Gastroesophageal sphincter (tissue), 4 donors: Measurements from ENCODE around the gene SLC13A4. TPM values are rescaled to one million over a fixed set of nuclear protein-coding genes. Genes with fewer than 3 reads are reported as not detected.
A peak's percentile ranks its signal among the peaks of the same experiment; 100 is the strongest.

Experiments used
- ATAC-seq: fragments of 150-250 bp; one replicate; pipeline ENCODE4 v1.9.1; 2016; ENCODE audit warnings: mild to moderate bottlenecking, moderate library complexity
- H3K27ac ChIP-seq, 4 donors: fragments of 200-600 bp; sonication (generic) in 3 of 4; 1 replicate in 3 of 4; 2 replicates in 1 of 4; pipeline ENCODE4 v1.5.1; 2016 to 2019
- H3K27me3 ChIP-seq: fragments of 200-600 bp; sonication (generic); one replicate; pipeline ENCODE4 v1.5.1; 2019
- H3K36me3 ChIP-seq, 2 donors: fragments of 200-600 bp; sonication (generic); one replicate each; pipeline ENCODE4 v1.5.1; 2019; ENCODE audit warnings: control low read depth in 1 of 2
- H3K4me1 ChIP-seq, 3 donors: fragments of 200-600 bp; sonication (generic); 1 replicate in 2 of 3; 2 replicates in 1 of 3; pipeline ENCODE4 v1.5.1; 2016 to 2019; ENCODE audit warnings: control low read depth in 2 of 3
- H3K4me3 ChIP-seq, 2 donors: fragments of 200-600 bp; sonication (generic); one replicate each; pipeline ENCODE4 v1.5.1; 2019; ENCODE audit warnings: mild to moderate bottlenecking in 1 of 2, moderate library complexity in 1 of 2
- H3K9me3 ChIP-seq, 3 donors: fragments of 200-600 bp; sonication (generic); one replicate each; pipeline ENCODE4 v1.5.1; 2017 to 2019; ENCODE audit warnings: control low read depth in 2 of 3
- CTCF ChIP-seq, 4 experiments: fragments of 200-600 bp in 2 of 4; fragments of 450-650 bp in 2 of 4; sonication (generic) in 1 of 4; IDR thresholded peaks; one replicate each; pipeline ENCODE4 v1.5.1; 2017 to 2019; ENCODE audit warnings: antibody characterized with exemption in 4 of 4, mild to moderate bottlenecking in 2 of 4, moderate library complexity in 2 of 4
- EP300 ChIP-seq: sonication (generic); formaldehyde crosslinking; IDR thresholded peaks from one replicate; pipeline ENCODE4 v1.6.1; 2017; ENCODE audit warnings: antibody characterized with exemption, mild to moderate bottlenecking
- POLR2A ChIP-seq, 2 donors: fragments of 450-650 bp; IDR thresholded peaks; one replicate each; pipeline ENCODE4 v1.6.1; 2017; ENCODE audit warnings: antibody characterized with exemption in 2 of 2, mild to moderate bottlenecking in 2 of 2, moderate library complexity in 1 of 2
- POLR2AphosphoS5 ChIP-seq: sonication (generic); formaldehyde crosslinking; IDR thresholded peaks from one replicate; pipeline ENCODE4 v1.6.1; 2017; ENCODE audit warnings: antibody characterized with exemption
- WGBS, 2 donors: methylation state at CpG; one replicate each; pipeline ENCODE4 v1.1.5; 2018; ENCODE audit warnings: low coverage in 1 of 2; 5-methylcytosine and 5-hydroxymethylcytosine counted together
- total RNA-seq, 4 donors: library from RNA; depleted of rRNA; stranded (reverse); fragments of >200 nt; gene quantifications; one replicate each; pipeline ENCODE4 v1.1.0, GENCODE V29; 2016

The SLC13A4 gene
- total RNA-seq, 4 donors from 2014 or later = 0.27 to 1.7 TPM; not detected in 2

- Histone ChIP-seq H3K4me1 (peaks cover 0 to 38% (median 7%) of the 10 kb centered on the region in 3 donors), H3K9me3 (no peaks in the 10 kb centered on the region), H3K27me3 (no peaks in the 10 kb centered on the region), H3K4me3 (peak overlapping the region; percentile 83 to 84), H3K27ac (peak overlapping the region; percentile 32 to 92 (median 88)), H3K36me3 (peaks cover 0 to 6% of the 10 kb centered on the region in 2 donors)
- no peak for ATAC-seq
- TF ChIP-seq POLR2AphosphoS5 (no peak), EP300 (no peak), POLR2A (IDR thresholded peaks at IDR 0.05) (no peak), CTCF (IDR thresholded peaks at IDR 0.05) (no peak)
- WGBS, 2 donors = 48 to 87% methylated on average over 5 to 11 of the region's 14 CpGs
Measured at GRCh38 chr7:135661311-135662122, 66.5 kb downstream of the SLC13A4 start.

GRCh38 chr7:135659159-135659846, 68.7 kb downstream of the SLC13A4 start:
- H3K27ac ChIP-seq = no peak overlapping the region
- H3K27me3 ChIP-seq = no peaks in the 10 kb centered on the region
- H3K4me3 ChIP-seq = no peak overlapping the region
- peaks cover 0 to 23% (median 7%) of the 10 kb centered on the region in 3 donors for H3K4me1 ChIP-seq
- H3K9me3 ChIP-seq = no peaks in the 10 kb centered on the region
- no peak for TF ChIP-seq POLR2AphosphoS5
- no peak for TF ChIP-seq CTCF (IDR thresholded peaks at IDR 0.05)
- TF ChIP-seq EP300 = no peak
- no peak for TF ChIP-seq POLR2A (IDR thresholded peaks at IDR 0.05)
- ATAC-seq = no peak
- WGBS, 2 donors = 46 to 75% methylated on average over 5 to 8 of the region's 9 CpGs
- H3K36me3 ChIP-seq = no peaks in the 10 kb centered on the region

DNA sequence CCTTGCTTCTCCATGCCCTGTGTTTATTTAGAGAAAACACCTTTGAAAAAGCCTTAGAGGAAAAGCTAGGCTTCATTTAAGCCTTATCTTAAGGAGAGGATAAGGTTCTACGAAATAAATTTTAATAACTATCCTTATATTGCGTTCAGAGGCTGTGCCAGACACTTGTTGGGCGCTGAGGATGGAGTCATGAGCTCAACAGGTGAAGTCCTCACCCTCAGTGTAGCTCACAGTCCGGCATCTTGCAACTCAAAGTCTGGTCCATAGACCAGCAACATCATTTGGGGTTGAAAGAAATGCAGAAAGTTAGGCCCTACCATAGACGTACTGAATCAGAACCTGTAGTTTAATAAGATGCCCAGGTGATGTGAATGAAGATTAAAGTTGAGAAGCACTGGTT, 69.4 kb downstream of the SLC13A4 start:
- Histone ChIP-seq H3K4me1 (peaks cover 0 to 15% (median 3%) of the 10 kb centered on the region in 3 donors), H3K36me3 (no peaks in the 10 kb centered on the region), H3K9me3 (no peaks in the 10 kb centered on the region), H3K27ac (no peak overlapping the region), H3K4me3 (no peak overlapping the region), H3K27me3 (no peaks in the 10 kb centered on the region)
- no peak for TF ChIP-seq EP300
- ATAC-seq = no peak
- WGBS, 2 donors = 86 to 94% methylated on average over 5 of the region's 5 CpGs

GRCh38 chr7:135653340-135654080, 74.5 kb downstream of the SLC13A4 start:
- TF ChIP-seq CTCF (IDR thresholded peaks at IDR 0.05) (no peak), POLR2AphosphoS5 (no peak), EP300 (no peak), POLR2A (IDR thresholded peaks at IDR 0.05) (no peak)
- 87 to 89% methylated on average over 10 to 11 of the region's 12 CpGs for WGBS, 2 donors
- Histone ChIP-seq H3K4me1 (no peaks in the 10 kb centered on the region), H3K4me3 (no peak overlapping the region), H3K27me3 (no peaks in the 10 kb centered on the region), H3K36me3 (peaks cover 0 to 24% of the 10 kb centered on the region in 2 donors), H3K27ac (no peak overlapping the region), H3K9me3 (no peaks in the 10 kb centered on the region)
- ATAC-seq = no peak

DNA sequence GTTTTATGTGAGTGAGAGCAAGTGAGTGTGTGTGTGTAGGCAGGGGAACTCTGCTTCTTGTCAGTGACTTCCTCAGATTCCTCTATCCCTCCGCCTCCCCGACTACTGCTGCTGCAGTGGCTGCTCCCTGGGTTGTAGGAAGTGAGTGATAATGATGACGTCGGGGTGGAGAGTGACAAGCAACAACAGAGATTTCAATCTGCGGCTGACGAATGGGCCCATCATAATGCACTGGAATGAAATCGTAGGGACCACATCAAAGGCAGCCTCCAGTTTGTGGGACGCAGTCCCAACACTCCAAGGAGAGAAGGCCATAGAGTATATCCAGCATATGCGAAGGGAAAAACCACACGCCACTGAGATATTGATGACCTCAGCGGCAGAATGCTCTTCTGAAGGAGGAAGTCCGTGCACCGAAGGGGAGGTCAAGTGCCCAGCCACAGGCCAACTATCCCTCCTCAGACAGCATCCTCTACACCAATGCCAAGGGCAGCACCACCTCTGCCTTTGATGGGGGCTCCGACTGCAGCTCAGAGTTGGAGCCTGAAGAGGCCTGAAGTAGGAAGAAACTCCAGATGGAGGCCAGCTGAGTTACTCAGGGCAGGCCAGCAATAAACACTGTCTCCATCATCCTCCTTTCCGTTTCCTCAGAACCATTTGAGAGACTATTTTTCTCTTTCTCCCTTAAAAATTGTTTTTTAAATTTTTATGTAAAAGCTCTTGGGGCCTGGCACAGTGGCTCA, 77.0 kb downstream of the SLC13A4 start:
- no peak overlapping the region for H3K27ac ChIP-seq

More for the DNA sequence above, 77.0 kb downstream of the SLC13A4 start:
- H3K9me3 ChIP-seq = no peaks in the 10 kb centered on the region
- H3K27me3 ChIP-seq = no peaks in the 10 kb centered on the region
- ATAC-seq = peak; percentile 69
- peaks cover 0 to 49% of the 10 kb centered on the region in 2 donors for H3K36me3 ChIP-seq
- TF ChIP-seq POLR2AphosphoS5 = no peak
- TF ChIP-seq POLR2A (IDR thresholded peaks at IDR 0.05) = no peak
- no peak for TF ChIP-seq CTCF (IDR thresholded peaks at IDR 0.05)
- TF ChIP-seq EP300 = no peak
- no peak overlapping the region for H3K4me3 ChIP-seq
- H3K4me1 ChIP-seq = no peaks in the 10 kb centered on the region
- 50 to 85% methylated on average over 2 to 5 of the region's 15 CpGs for WGBS, 2 donors
